A204.1 (cell line): ENCODE data around the gene TFDP2.
"Not testable (repeated sequence)": the region's sequence is repeated elsewhere in the genome, so short reads cannot be mapped to it uniquely, and the experiment has no call there.

Experiments used
- FAIRE-seq: peaks from 2 replicates; lab custom pipeline; 2012; peaks lifted over from hg19 to GRCh38; lab: Jason Lieb, UNC

TFDP2 gene

DNA sequence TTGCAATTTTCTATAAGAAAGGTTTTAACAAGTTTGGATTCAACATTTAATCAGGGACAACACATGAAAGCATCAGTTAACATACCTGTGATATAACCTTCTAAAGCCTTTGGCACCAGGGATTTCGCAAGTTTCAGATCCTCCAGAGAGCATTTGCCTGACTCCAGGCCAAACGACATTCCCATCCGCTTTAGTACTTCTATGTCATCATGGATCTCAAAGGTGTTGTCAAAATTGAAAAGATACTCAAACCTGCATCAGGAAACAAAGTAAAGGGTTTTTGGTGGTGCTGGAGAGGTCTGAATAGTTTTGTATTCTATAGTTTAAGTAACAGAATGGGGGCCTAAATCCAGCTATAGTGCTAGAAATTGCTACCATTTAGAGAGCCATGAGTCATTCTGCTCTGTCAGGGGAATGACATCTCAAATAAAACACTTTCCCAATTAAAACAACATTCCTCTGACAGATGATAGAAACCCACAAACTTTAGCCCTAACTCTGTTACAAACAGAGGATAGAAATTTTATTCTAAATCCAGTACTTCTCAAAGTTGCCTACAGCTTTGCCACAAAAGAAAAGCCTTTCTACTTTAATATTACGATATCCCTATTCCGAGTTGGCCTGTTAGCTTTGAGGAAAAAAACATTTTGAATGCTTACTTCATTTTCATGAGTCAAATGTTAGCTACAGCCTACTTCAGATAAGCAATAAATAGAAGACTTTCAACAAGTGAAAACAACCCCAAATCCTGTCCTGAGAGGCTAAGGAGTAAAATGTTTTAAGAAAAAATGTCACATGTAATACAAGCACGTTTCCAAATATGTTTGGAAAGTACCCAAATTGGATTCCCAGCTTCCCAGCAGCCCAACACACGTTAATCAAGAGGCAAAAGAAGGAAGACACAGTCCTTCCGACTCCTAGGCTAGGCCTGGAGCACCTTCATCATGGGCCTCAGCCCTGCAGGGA lies 189.5 kb downstream of the TFDP2 start:
- FAIRE-seq = no peak

DNA sequence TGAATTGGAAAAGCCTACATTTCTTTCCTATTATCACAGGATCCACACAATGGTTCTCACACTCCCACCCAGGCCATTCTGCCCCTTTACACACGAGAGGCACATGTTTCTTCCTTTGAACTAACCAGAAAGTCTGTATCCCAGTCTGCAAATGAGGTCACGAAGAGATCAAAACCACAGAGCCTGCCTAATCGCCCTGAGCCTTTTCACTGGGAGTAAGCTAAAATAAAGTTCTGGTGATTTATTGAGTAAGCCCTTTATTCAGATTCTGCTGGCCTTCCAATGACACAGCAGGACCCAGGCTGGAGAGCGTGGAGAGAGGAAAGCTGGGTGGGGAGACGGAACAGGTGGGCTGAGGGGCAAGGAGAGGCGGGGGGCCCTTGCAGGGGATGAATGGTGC lies 194.2 kb downstream of the TFDP2 start:
- no peak for FAIRE-seq

DNA sequence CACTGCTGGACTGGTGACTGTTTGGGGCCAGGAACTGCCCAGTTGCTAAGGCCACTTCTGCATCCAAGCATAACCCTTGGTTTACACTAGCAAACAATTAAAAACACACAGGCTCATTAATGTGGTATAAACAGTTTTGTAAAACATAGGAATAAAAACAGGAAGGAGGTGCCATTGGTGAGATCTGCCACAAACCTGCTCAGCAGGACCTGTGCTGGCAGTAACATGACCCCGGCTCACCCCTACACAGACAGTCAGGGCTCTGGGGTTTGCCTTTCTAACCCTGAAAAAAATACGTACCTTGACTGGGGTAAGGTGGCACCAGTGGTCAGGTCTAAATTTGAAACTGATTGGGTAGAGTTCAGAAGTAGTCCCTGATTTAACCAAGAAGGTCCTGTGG lies 196.7 kb downstream of the TFDP2 start:
- FAIRE-seq = no peak

- FAIRE-seq = no peak
These were observed 198.5 kb downstream of the TFDP2 start for GRCh38 chr3:141950572-141951493.

- no peak for FAIRE-seq
These were observed 199.4 kb downstream of the TFDP2 start for GRCh38 chr3:141949972-141950371.

GRCh38 chr3:141949399-141949798 lies 199.9 kb downstream of the TFDP2 start:
- no peak for FAIRE-seq

GRCh38 chr3:141945726-141946485 lies 203.4 kb downstream of the TFDP2 start:
- FAIRE-seq = no peak

- no peak for FAIRE-seq
These were observed 207.3 kb downstream of the TFDP2 start for GRCh38 chr3:141942006-141942405.

GRCh38 chr3:141941093-141941492 lies 208.3 kb downstream of the TFDP2 start:
- FAIRE-seq = no peak

DNA sequence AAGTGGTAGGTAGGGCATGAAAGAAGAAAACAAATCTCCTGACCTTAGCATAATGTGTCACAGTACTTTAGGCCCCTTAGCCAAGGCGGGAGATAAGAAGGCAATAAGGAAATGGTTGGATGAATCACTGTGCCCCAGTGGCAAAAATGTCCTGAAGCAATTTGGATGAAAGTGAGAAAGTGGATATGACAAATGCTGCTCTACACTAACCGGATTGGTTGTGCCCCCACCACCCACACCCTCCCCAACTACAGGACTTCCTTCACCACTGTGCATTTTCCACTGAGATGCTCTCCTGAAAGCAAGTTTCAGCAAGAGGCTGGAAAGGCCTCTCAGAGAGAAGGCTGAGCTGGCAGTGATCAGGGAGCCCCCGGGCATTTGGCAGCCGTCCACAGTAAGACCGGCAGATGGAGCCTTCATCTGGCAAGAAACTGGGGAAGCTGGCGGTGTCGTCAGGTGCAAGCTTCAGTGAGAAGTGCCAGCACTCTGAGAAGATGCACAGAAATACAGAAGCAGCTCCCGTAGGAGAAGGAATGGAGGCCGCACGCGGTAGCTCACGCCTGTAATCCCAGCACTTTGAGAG lies 209.1 kb downstream of the TFDP2 start:
- no peak for FAIRE-seq

- no peak for FAIRE-seq
These were observed 209.6 kb downstream of the TFDP2 start for GRCh38 chr3:141939759-141940158.

- FAIRE-seq = no peak
These were observed 211.3 kb downstream of the TFDP2 start for GRCh38 chr3:141938011-141938500.

DNA sequence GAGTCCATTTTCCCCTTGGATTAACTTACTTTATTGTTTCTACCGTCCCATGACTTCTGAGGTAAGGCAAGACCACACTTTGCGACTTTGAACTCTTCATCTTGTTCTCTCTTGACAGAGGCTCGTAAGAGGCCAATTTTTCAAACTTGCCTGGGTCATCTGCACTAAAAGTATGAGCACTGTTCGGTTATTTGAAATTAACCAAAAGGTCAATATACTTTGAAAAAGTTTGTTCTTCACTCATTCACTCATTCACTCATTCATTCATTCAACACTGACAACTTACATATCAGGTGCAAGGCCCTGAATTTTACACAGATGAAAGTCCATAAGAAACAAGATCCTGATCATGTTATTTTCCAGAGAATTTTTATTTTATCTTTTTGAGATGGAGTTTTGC lies 215.0 kb downstream of the TFDP2 start:
- no peak for FAIRE-seq

DNA sequence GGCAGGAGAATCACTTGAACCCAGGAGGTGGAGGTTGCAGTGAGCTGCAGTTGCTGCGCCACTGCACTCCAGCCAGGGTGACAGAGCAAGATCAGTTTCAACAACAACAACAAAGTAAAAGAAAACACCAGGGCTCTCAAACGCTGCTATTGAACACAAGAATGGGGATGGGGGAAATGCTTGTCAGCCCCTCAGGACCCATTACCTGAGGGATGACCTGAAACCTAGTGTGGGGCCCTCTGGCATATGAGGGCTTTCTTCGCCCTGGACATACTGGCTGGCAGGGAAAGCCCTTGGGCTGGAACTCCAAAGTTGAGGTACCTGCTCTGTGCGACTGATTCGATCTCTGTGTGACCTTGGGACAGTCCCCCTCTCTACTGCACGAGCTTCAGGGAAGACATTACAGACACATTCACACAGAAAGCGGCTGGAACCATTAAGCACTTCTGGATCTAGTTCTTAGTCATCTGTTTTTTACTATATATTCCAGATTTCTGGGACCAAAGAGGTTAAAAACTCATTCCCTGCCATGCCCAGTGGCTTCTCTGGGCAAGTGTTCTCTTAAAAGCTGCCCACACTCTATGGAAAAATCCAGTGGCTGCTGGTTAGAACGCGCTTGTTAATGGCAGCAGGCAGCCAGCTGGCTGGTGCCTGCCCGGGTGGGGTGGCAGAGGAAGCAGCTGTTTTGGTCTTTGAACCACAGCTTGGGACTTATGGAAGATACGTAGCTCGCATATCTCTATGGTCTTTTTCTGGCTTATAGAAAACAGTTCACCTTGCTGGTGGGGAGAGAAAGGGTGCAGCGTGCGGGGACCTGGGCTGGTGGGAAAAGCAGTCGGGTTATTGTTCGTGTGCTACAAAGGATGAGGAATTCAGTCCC lies 215.7 kb downstream of the TFDP2 start:
- FAIRE-seq = no peak

- no peak for FAIRE-seq
These were observed 218.5 kb downstream of the TFDP2 start for GRCh38 chr3:141930801-141931200.

- FAIRE-seq = no peak
These were observed 219.9 kb downstream of the TFDP2 start for GRCh38 chr3:141929341-141929995.

DNA sequence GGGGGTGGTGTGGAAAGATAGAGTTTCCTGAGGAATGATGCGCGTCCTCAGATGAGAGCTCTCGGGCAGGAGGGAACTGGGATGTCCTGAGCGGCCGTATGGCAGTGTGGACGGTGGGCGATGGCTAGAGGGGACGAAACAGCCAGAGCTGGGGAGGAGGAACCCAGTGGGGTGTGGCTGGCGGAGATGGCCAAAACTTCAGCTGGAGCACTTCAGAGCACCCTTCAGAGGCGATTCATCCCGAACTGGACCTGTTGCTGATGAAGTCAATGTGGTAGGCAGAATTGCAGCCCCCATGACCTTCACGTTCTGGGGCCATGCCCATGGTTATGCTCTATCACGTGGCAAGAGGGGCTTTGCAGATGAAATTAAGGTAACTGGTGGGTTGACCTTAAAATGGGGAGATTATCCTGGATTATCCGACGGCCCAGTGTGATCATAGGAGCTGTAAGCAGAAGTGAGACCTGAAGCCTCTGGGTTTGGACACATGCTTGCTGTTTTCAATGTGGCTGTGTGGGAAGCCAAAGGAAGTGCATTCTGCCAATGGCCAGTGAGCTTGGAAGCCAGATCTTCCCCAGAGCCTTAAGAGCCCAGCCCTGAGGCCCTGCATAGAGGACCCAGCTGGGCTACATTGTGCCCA lies 220.6 kb downstream of the TFDP2 start:
- FAIRE-seq = no peak

- FAIRE-seq = no peak
These were observed 222.4 kb downstream of the TFDP2 start for GRCh38 chr3:141926929-141927328.

DNA sequence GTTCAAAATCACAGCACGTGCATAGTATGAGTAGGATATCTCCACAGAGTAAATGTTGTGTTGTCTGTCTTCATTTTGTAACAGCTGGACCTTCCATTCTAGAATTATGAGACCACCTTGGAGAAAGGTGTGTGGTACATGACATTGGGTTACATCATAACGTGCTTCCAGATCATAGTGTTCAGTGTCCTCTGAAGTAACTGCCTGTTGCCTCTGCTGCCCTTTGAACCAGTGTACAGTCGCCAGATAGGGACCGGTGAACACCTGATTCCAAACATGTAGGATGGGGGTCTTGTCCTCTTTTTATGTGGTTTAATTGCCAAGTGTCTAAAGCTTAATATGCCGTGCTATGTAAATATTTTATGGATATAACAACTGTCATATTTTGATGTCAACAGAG lies 223.7 kb downstream of the TFDP2 start:
- FAIRE-seq = not testable (repeated sequence)

- no peak for FAIRE-seq
These were observed 228.0 kb downstream of the TFDP2 start for GRCh38 chr3:141921316-141921715.
